Measurements from ENCODE around the gene GCLM.
"Not testable (repeated sequence)": the region's sequence is repeated elsewhere in the genome, so short reads cannot be mapped to it uniquely, and the experiment has no call there.

Gene GCLM

GRCh38 chr1:93909146-93910050 is at the start of gene GCLM:
GCLM (minus strand) TSS chr1:93909430; CDS start chr1:93909163, 267 bp downstream.
- peak; percentile 94 for DNase-seq

- no peak for DNase-seq
Observed at GRCh38 chr1:93958726-93959100, 49.5 kb upstream of the GCLM start.

GRCh38 chr1:93958032-93958725 is 48.9 kb upstream of the GCLM start:
- no peak for DNase-seq

- no peak for DNase-seq
Observed at GRCh38 chr1:93955765-93956164, 46.5 kb upstream of the GCLM start.

GRCh38 chr1:93947002-93947686 is 37.9 kb upstream of the GCLM start:
- not testable (repeated sequence) for DNase-seq

- no peak for DNase-seq
Observed at GRCh38 chr1:93938461-93939145, 29.4 kb upstream of the GCLM start.

GRCh38 chr1:93937997-93938396 is 28.8 kb upstream of the GCLM start:
- DNase-seq: no peak

GRCh38 chr1:93925206-93925605 is 16.0 kb upstream of the GCLM start:
- no peak for DNase-seq

- no peak for DNase-seq
Observed at GRCh38 chr1:93919780-93920179, 10.6 kb upstream of the GCLM start.

GRCh38 chr1:93917302-93917701 is 8.1 kb upstream of the GCLM start:
- DNase-seq: no peak

- not testable (repeated sequence) for DNase-seq
Observed at GRCh38 chr1:93910880-93911279, 1.6 kb upstream of the GCLM start.

- DNase-seq: no peak
Observed at GRCh38 chr1:93910305-93910704, 1.1 kb upstream of the GCLM start.

- no peak for DNase-seq
Observed at GRCh38 chr1:93908394-93909145, 660 bp downstream of the GCLM start.

- peak; percentile 42 for DNase-seq
Observed at GRCh38 chr1:93907718-93908117, 1.5 kb downstream of the GCLM start.

GRCh38 chr1:93906480-93906879 is 2.8 kb downstream of the GCLM start:
- DNase-seq: no peak

- peak; percentile 57 for DNase-seq
Observed at GRCh38 chr1:93905734-93906133, 3.5 kb downstream of the GCLM start.

- no peak for DNase-seq
Observed at GRCh38 chr1:93905051-93905450, 4.2 kb downstream of the GCLM start.

- no peak for DNase-seq
Observed at GRCh38 chr1:93904228-93904627, 5.0 kb downstream of the GCLM start.

- no peak for DNase-seq
Observed at GRCh38 chr1:93900723-93901504, 8.3 kb downstream of the GCLM start.

- DNase-seq: no peak
Observed at GRCh38 chr1:93899543-93900207, 9.6 kb downstream of the GCLM start.

- DNase-seq: no peak
Observed at GRCh38 chr1:93888900-93889299, 20.3 kb downstream of the GCLM start.
